ENCODE data around the gene TAF1C.

The TAF1C gene

GRCh38 chr16:84136331-84137125, 50.3 kb downstream of the TAF1C start:
- TF ChIP-seq, protein P1, sequence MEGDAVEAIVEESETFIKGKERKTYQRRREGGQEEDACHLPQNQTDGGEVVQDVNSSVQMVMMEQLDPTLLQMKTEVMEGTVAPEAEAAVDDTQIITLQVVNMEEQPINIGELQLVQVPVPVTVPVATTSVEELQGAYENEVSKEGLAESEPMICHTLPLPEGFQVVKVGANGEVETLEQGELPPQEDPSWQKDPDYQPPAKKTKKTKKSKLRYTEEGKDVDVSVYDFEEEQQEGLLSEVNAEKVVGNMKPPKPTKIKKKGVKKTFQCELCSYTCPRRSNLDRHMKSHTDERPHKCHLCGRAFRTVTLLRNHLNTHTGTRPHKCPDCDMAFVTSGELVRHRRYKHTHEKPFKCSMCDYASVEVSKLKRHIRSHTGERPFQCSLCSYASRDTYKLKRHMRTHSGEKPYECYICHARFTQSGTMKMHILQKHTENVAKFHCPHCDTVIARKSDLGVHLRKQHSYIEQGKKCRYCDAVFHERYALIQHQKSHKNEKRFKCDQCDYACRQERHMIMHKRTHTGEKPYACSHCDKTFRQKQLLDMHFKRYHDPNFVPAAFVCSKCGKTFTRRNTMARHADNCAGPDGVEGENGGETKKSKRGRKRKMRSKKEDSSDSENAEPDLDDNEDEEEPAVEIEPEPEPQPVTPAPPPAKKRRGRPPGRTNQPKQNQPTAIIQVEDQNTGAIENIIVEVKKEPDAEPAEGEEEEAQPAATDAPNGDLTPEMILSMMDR (IDR thresholded peaks at IDR 0.05; ENCODE audit: extremely low read depth, missing control alignments) = no peak
- no peak for DNase-seq (ENCODE audit: low spot score)

- TF ChIP-seq, protein P1 (IDR thresholded peaks at IDR 0.05; ENCODE audit: extremely low read depth, missing control alignments) = no peak
- peak; percentile 39 for DNase-seq (ENCODE audit: low spot score)
Observed at GRCh38 chr16:84132527-84133285, 54.2 kb downstream of the TAF1C start.

- no peak for DNase-seq (ENCODE audit: low spot score)
- TF ChIP-seq, protein P1 (IDR thresholded peaks at IDR 0.05; ENCODE audit: extremely low read depth, missing control alignments) = no peak
Observed at GRCh38 chr16:84131117-84131516, 55.7 kb downstream of the TAF1C start.
